GM18907 (cell line): ENCODE data around the gene MTARC2.
"Not testable (repeated sequence)": the region's sequence is repeated elsewhere in the genome, so short reads cannot be mapped to it uniquely, and the experiment has no call there.

ENCODE experiments used
- ATAC-seq: cut with Tn5 transposase; IDR thresholded peaks from one replicate; pipeline ENCODE4 v1.9.1; 2021; ENCODE audit warnings: mild to moderate bottlenecking, moderate library complexity; ENCODE audit not compliant: unreplicated experiment

The MTARC2 gene

GRCh38 chr1:220732137-220732536 lies 16.0 kb upstream of the MTARC2 start:
- no peak for ATAC-seq

GRCh38 chr1:220732621-220733020 lies 15.5 kb upstream of the MTARC2 start:
- no peak for ATAC-seq

DNA sequence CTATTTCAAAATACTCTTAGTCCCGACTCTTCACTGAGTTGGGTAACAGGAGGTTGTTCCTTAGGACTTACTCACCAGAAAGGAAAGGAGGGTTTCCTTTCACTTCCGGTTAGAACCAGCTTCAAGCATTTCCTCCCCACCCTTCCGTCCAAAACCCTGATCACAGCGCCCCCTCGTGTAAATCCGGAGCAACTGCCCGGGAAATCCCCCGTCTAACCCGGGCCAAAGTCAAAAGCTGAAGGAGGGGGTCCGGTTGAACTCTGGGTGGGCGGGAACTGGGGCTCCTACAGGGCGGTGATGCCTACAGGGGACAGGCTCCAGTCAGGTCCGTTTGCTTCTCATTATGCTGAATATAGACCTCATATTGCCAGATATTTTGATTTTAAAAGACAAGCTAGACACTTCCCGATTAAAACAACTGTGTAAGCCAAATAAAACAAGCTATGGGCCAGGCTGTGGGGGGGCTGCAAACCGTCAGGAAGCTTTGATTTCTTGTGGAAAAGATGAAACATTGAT lies 15.0 kb upstream of the MTARC2 start:
- peak; percentile 90 for ATAC-seq

DNA sequence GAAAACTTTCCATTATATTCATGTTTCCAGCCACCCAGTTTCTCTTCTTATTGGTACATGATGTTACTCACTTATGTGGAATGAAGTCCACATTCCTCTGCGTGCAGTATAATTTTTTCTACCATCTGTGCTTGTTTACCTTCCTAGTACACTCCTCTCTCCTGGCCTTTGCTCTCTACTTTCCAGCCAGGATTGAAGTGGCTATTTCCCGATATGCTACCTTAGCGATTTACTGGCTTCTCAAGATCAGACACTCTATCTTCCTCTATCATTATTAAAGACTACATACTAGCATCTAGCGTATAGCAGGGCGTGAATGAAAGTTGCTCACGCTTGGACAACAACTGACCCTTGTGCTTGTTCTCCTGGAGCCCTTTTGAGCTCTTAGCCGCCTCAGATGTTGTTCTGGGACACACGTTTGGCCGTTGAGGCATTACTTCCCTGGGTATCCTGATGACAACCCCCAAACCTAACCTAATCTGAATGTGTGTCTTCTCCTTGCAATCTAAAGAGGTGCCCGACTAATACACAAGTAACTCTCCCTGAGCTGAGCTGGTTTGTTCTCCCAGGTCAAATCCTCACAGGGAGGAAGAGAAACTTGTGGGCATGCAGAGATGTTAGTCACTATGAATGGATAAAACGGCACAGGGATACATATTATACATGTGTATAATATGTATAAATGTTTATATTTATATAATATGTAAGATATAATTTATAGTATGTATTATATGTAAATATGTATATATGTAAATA lies 13.4 kb upstream of the MTARC2 start:
- no peak for ATAC-seq

- ATAC-seq, result not testable (repeated sequence)
Measured at GRCh38 chr1:220736283-220736682, 11.8 kb upstream of the MTARC2 start.

GRCh38 chr1:220741349-220741748 lies 6.8 kb upstream of the MTARC2 start:
- ATAC-seq, result no peak

DNA sequence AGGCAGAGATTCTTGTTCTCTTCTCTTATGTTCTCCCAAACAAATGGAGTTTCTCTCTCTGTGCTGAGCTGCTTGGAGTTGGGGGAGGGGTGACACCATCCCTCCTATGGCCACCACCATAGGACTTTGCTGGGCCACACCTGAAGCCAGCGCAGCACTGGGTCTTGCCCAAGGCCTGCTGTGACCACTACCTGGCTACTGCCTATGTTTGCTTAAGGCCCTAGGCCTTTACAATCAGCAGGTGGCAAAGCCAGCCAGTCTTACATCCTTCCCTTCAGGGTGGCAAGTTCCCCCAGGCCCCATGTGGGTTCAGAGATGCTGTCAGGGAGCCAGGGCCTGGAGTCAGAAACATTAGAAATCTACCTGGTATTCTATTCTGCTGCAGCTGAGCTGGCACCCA lies 6.3 kb upstream of the MTARC2 start:
- no peak for ATAC-seq

DNA sequence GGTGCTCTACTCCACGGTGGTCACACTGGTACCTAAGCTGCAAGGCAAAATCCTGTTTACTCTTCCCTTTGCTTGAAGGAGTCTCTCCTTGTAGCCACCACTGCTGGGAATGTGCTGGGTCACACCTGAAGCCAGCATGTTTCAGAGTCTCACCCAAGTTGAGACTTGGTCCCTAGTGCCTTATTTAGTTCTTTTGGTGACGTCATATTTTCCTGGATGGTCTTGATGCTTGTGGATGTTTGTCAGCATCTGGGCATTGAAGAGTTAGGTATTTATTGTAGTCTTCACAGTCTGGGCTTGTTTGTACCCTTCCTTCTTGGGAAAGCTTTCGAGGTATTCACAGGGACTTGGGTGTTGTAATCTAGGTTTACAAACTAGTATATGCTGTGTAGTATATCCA lies 5.6 kb upstream of the MTARC2 start:
- ATAC-seq, result no peak

- no peak for ATAC-seq
Measured at GRCh38 chr1:220746851-220747250, 1.3 kb upstream of the MTARC2 start.

GRCh38 chr1:220747437-220748088 lies 559 bp upstream of the MTARC2 start:
- peak; percentile 8 for ATAC-seq

- no peak for ATAC-seq
Measured at GRCh38 chr1:220748936-220749335, 814 bp downstream of the MTARC2 start.

DNA sequence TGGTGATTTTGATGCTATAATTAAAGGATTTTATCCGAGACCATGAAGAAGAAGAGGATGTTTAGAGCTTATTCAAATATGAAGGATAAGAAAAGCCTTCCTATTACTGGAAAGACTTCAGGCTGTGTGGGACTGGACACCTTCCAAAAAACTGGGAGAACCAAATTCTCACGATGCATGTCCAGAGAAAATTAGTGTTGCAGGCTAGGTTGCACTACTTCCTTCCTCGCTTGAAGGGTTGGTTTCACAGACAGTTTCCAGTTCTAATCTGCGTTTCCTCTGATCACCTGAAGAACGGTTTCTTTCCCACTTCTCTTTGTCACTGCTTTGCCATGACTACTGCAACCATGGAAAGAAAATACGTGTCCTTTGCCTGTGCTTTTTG lies 2.0 kb downstream of the MTARC2 start:
- no peak for ATAC-seq

- ATAC-seq, result no peak
Measured at GRCh38 chr1:220751111-220751510, 3.0 kb downstream of the MTARC2 start.

DNA sequence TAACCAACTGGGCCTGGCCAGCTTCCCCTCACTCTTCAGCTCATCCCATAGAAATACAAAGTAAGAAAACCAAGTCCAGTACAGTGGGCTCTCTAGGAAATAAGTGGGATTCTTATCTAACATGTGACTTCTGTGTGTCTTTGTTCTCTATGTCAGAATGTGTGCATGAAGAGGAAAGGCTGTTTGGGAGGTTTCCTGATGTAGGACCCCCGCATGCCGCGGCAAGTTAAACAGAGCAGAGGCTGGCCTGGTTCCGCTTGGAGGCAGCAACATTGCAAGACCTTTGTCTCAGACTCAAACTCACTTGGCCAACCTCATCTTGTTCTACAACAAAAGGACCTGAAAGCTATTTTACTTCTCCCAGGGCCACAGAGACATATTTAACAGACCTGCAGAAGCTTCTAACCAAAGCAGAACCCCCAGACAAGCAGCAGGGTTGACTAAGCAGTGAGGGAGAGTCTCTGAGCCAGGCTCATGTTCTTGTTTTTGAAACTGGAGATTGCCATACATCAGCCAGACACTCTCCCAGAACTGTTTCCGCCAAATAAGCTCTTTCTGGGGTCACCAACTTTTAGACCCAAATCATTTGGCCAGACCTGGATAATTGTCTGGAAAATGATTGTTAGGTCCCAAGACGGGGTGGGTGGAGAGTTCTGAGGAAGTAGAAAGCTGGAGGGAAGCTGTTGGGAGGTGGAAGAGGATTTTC lies 6.2 kb downstream of the MTARC2 start:
- ATAC-seq, result no peak

DNA sequence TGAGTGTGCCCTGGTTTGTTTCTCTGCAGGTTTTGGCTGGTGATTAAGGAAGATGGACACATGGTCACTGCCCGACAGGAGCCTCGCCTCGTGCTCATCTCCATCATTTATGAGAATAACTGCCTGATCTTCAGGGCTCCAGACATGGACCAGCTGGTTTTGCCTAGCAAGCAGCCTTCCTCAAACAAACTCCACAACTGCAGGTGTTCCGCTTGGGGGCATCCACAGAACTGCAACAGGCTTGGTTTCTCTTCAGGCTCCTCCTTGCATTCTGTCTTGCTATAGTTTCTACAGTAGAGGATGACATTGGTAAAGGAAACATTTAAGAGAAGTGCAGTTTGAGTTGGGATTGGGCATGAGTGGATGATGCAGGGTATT lies 6.8 kb downstream of the MTARC2 start:
- no peak for ATAC-seq

- ATAC-seq, result no peak
Measured at GRCh38 chr1:220755309-220755708, 7.2 kb downstream of the MTARC2 start.

DNA sequence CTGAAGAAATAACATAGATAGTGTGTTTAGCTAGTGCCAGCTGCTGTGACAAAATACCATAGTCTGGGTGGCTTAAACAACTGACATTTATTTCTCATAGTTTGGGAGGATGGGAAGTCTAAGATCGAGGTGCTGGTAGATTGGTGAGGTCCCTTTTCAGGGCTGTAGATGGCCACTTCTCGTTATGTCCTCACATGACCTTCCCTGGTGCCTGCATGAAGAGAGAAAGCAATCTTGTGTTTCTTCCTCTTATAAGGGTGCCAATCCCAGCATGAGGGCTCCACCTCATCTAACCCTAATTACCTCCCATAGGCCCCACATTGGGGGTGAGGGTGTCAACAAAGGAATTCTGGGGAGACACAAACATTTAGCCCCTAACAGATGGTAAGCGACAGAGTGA lies 9.3 kb downstream of the MTARC2 start:
- ATAC-seq, result no peak

DNA sequence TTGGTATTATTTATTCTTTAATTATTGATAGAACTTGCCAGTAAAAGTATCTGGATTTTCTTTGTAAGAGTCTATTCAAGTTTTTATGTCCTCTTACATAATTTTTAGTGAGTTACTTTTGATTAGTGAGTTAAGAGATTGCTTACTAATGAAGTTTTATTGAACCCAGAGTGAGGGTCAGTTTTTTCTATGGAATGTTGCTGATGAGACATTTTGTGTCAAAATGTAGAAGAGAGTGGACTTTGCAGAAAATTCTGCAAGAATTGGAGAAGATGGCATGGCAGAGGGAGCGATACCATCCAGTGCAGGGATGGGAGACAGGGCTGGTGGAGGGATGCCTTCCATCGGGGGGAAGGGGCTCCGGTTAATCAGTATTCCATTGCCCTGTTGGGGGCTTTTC lies 11.0 kb downstream of the MTARC2 start:
- ATAC-seq, result no peak

DNA sequence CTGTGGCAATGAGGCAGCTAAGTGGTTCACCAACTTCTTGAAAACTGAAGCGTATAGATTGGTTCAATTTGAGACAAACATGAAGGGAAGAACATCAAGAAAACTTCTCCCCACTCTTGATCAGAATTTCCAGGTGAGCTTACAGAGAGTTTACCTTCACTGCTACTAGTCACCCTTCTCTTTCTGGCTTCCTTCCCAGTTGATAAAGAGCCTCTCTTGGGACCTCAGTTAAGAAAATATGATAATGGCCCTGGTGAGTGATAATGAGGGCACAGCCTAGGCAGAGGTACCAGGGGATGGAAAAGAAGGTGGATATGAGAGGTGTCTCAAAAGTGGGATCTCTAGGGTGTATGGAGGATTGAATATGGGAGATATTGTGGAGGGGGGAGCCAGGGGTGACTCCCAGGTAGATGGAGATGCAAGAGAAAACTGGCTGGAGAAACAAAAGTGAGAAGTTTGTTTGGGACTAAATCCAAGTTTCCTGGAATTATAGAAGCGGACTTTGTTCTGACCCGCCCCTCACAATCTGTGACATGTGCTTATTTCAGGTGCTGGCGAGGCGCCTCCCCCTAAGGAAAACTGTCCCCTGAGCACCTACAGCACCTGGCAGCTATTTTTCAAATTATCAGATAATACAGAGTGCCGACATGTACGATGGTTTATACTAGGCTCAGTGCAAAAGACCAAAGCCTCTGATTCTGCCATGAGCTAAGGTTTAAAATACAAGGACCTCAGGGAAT lies 13.7 kb downstream of the MTARC2 start:
- ATAC-seq, result no peak

- no peak for ATAC-seq
Measured at GRCh38 chr1:220764757-220765156, 16.6 kb downstream of the MTARC2 start.
